ENCODE data around the gene ELMO1.

DNA sequence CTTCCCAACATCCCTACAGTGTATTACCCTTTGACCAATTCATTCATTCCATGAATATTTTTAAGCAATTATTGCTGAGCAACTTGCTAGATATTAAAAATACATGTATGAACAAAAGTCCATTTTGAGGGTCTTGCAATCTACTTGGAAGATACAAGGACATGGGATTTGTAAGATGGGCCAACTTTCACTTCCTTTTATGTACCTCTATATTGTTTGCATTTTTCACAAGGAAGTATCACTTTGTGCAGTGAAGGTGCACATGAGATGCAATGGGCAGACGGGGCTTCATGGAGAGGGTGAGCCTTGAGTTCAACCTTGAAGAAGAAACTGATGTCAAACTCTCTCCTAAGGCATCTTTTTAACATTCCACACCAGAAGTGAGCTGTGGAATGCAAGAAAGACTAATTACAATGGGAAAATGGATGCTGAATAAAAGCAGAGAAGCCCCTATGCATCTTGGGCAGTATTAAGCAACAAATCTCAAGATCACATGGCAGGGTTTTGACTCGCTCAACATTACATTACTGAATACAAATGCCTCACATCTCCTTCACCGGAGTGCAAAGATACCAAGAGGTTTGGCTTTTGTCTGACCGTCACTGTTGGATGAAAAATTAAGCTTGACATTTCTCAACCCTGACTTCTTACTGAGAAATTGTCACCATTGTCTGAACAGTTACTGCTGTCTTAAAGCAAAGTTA lies 341.5 kb downstream of the ELMO1 start:
- no peak for TF ChIP-seq EZH2 (IDR thresholded peaks at IDR 0.05)
- TF ChIP-seq POLR2AphosphoS5 (IDR thresholded peaks at IDR 0.05; ENCODE audit: low read depth, low read length): no peak
- no peak for TF ChIP-seq FOSL1 (IDR thresholded peaks at IDR 0.05; ENCODE audit: low read depth)
